ENCODE results near the gene AGK. TPM values are rescaled to one million over a fixed set of nuclear protein-coding genes. Genes with fewer than 3 reads are reported as not detected.

Gene AGK
- total RNA-seq, 1 donor from 2014 or later: 28.6 TPM

GRCh38 chr7:141665208-141666035 lies 114.2 kb downstream of the AGK start:
- Histone ChIP-seq H3K4me3 (ENCODE audit: insufficient read depth, low read depth, low read length) (no peak overlapping the region), H4K20me1 (ENCODE audit: insufficient read depth, low read length) (no peaks in the 10 kb centered on the region), H3K27me3 (ENCODE audit: insufficient read depth, low read length) (no peaks in the 10 kb centered on the region), H3K4me1 (ENCODE audit: insufficient read depth, low read length) (no peaks in the 10 kb centered on the region), H3K79me2 (ENCODE audit: insufficient read depth, low read length) (no peaks in the 10 kb centered on the region), H3K9me3 (ENCODE audit: insufficient read depth, low read depth, low read length) (no peaks in the 10 kb centered on the region), H3K4me2 (ENCODE audit: low read length) (no peak overlapping the region), H3K27ac (ENCODE audit: low read depth, low read length) (no peak overlapping the region), H3K9ac (ENCODE audit: low read length) (no peak overlapping the region), H3K36me3 (ENCODE audit: insufficient read depth, low read length) (peaks cover 4% of the 10 kb centered on the region), H2AFZ (ENCODE audit: low read depth, low read length) (no peak overlapping the region)
- no peak for DNase-seq (ENCODE audit: low read depth)
- Mint-ChIP-seq H3K27ac (ENCODE audit: unreplicated experiment) (no peak overlapping the region), H3K9me3 (ENCODE audit: unreplicated experiment) (peaks cover 3% of the 10 kb centered on the region), H3K4me3 (ENCODE audit: unreplicated experiment) (no peak overlapping the region), H3K27me3 (ENCODE audit: low read depth, unreplicated experiment) (no peaks in the 10 kb centered on the region), H3K4me1 (ENCODE audit: low read depth, unreplicated experiment) (peaks cover 3% of the 10 kb centered on the region), H3K36me3 (ENCODE audit: low read depth, unreplicated experiment) (peaks cover 35% of the 10 kb centered on the region)
- no peak for FAIRE-seq
- TF ChIP-seq EZH2 (IDR thresholded peaks at IDR 0.05; ENCODE audit: insufficient read depth, low read length) (no peak), CTCF (IDR thresholded peaks at IDR 0.05; ENCODE audit: insufficient read depth, low read depth, low read length) (no peak)

- peaks cover 4% of the 10 kb centered on the region for H3K36me3 ChIP-seq (ENCODE audit: insufficient read depth, low read length)
- Mint-ChIP-seq H3K27ac (ENCODE audit: unreplicated experiment) (no peak overlapping the region), H3K9me3 (ENCODE audit: unreplicated experiment) (peaks cover 3% of the 10 kb centered on the region), H3K4me3 (ENCODE audit: unreplicated experiment) (no peak overlapping the region), H3K27me3 (ENCODE audit: low read depth, unreplicated experiment) (no peaks in the 10 kb centered on the region), H3K4me1 (ENCODE audit: low read depth, unreplicated experiment) (no peaks in the 10 kb centered on the region), H3K36me3 (ENCODE audit: low read depth, unreplicated experiment) (peaks cover 36% of the 10 kb centered on the region)
- no peaks in the 10 kb centered on the region for H3K79me2 ChIP-seq (ENCODE audit: insufficient read depth, low read length)
- no peaks in the 10 kb centered on the region for H3K9me3 ChIP-seq (ENCODE audit: insufficient read depth, low read depth, low read length)
- no peak overlapping the region for H2AFZ ChIP-seq (ENCODE audit: low read depth, low read length)
- no peak overlapping the region for H3K4me3 ChIP-seq (ENCODE audit: insufficient read depth, low read depth, low read length)
- H3K4me2 ChIP-seq (ENCODE audit: low read length): no peak overlapping the region
- H3K9ac ChIP-seq (ENCODE audit: low read length): no peak overlapping the region
- no peak for DNase-seq (ENCODE audit: low read depth)
- no peaks in the 10 kb centered on the region for H3K27me3 ChIP-seq (ENCODE audit: insufficient read depth, low read length)
- FAIRE-seq: no peak
- no peaks in the 10 kb centered on the region for H3K4me1 ChIP-seq (ENCODE audit: insufficient read depth, low read length)
- no peak overlapping the region for H3K27ac ChIP-seq (ENCODE audit: low read depth, low read length)
- H4K20me1 ChIP-seq (ENCODE audit: insufficient read depth, low read length): no peaks in the 10 kb centered on the region
- TF ChIP-seq EZH2 (IDR thresholded peaks at IDR 0.05; ENCODE audit: insufficient read depth, low read length): no peak
- TF ChIP-seq CTCF (IDR thresholded peaks at IDR 0.05; ENCODE audit: insufficient read depth, low read depth, low read length): no peak
These were observed 114.9 kb downstream of the AGK start for GRCh38 chr7:141666071-141666470.

GRCh38 chr7:141668853-141669252 lies 117.6 kb downstream of the AGK start:
- Mint-ChIP-seq H3K4me3 (ENCODE audit: unreplicated experiment) (no peak overlapping the region), H3K36me3 (ENCODE audit: low read depth, unreplicated experiment) (peaks cover 40% of the 10 kb centered on the region), H3K4me1 (ENCODE audit: low read depth, unreplicated experiment) (peaks cover 10% of the 10 kb centered on the region), H3K9me3 (ENCODE audit: unreplicated experiment) (peaks cover 3% of the 10 kb centered on the region), H3K27ac (ENCODE audit: unreplicated experiment) (no peak overlapping the region), H3K27me3 (ENCODE audit: low read depth, unreplicated experiment) (no peaks in the 10 kb centered on the region)
- H3K27me3 ChIP-seq (ENCODE audit: insufficient read depth, low read length): no peaks in the 10 kb centered on the region
- FAIRE-seq: no peak
- H4K20me1 ChIP-seq (ENCODE audit: insufficient read depth, low read length): no peaks in the 10 kb centered on the region
- H3K4me3 ChIP-seq (ENCODE audit: insufficient read depth, low read depth, low read length): no peak overlapping the region
- H3K4me1 ChIP-seq (ENCODE audit: insufficient read depth, low read length): peaks cover under 1% of the 10 kb centered on the region
- no peak for DNase-seq (ENCODE audit: low read depth)
- H3K27ac ChIP-seq (ENCODE audit: low read depth, low read length): no peak overlapping the region
- TF ChIP-seq CTCF (IDR thresholded peaks at IDR 0.05; ENCODE audit: insufficient read depth, low read depth, low read length) (no peak), EZH2 (IDR thresholded peaks at IDR 0.05; ENCODE audit: insufficient read depth, low read length) (no peak)
- no peaks in the 10 kb centered on the region for H3K9me3 ChIP-seq (ENCODE audit: insufficient read depth, low read depth, low read length)
- no peak overlapping the region for H3K4me2 ChIP-seq (ENCODE audit: low read length)
- no peak overlapping the region for H3K9ac ChIP-seq (ENCODE audit: low read length)
- no peaks in the 10 kb centered on the region for H3K79me2 ChIP-seq (ENCODE audit: insufficient read depth, low read length)
- no peaks in the 10 kb centered on the region for H3K36me3 ChIP-seq (ENCODE audit: insufficient read depth, low read length)
- no peak overlapping the region for H2AFZ ChIP-seq (ENCODE audit: low read depth, low read length)
